DOHH2 (cell line): ENCODE results near the gene LRRC23.

Experiments used
- H3F3A ChIP-seq: fragments of 200-600 bp; sonication (generic), shearing (Covaris generic); 2 replicates; pipeline ENCODE4 v1.6.0; 2016; ENCODE audit warnings: antibody characterized with exemption, mild to moderate bottlenecking; ENCODE audit not compliant: control insufficient read depth, insufficient read depth
- H3K27ac ChIP-seq: fragments of 200-600 bp; sonication (generic); 2 replicates; pipeline ENCODE4 v1.5.1; 2014; ENCODE audit warnings: low read depth, mild to moderate bottlenecking, low read length, moderate library complexity
- H3K27me3 ChIP-seq: fragments of 200-600 bp; sonication (generic); 2 replicates; pipeline ENCODE4 v1.6.1; 2014; ENCODE audit warnings: mild to moderate bottlenecking, low read length, mixed read lengths; ENCODE audit not compliant: control insufficient read depth
- H3K36me3 ChIP-seq: fragments of 200-600 bp; sonication (generic); 2 replicates; pipeline ENCODE4 v1.6.1; 2014; ENCODE audit warnings: mild to moderate bottlenecking, low read length, moderate library complexity, mixed read lengths; ENCODE audit not compliant: control insufficient read depth
- H3K4me1 ChIP-seq: fragments of 200-600 bp; sonication (generic); 2 replicates; pipeline ENCODE4 v1.6.1; 2014; ENCODE audit warnings: mild to moderate bottlenecking, low read length, mixed read lengths; ENCODE audit not compliant: control insufficient read depth
- H3K4me2 ChIP-seq: fragments of 200-600 bp; sonication (generic); 2 replicates; pipeline ENCODE4 v1.6.0; 2014; ENCODE audit warnings: mild to moderate bottlenecking, low read length, moderate library complexity
- H3K4me3 ChIP-seq: fragments of 200-600 bp; sonication (generic); 2 replicates; pipeline ENCODE4 v1.5.1; 2014; ENCODE audit warnings: mild to moderate bottlenecking, low read length, mixed read lengths
- H3K79me2 ChIP-seq: fragments of 200-600 bp; sonication (generic); 2 replicates; pipeline ENCODE4 v1.6.1; 2014; ENCODE audit warnings: mild to moderate bottlenecking, low read length, mixed read lengths; ENCODE audit not compliant: control insufficient read depth
- H3K9me2 ChIP-seq: fragments of 200-600 bp; sonication (generic); replicated peaks from 2 replicates; pipeline ENCODE4 v1.6.1; 2014; ENCODE audit warnings: mild to moderate bottlenecking, low read length, mixed read lengths; ENCODE audit not compliant: control insufficient read depth
- H3K9me3 ChIP-seq: fragments of 200-600 bp; sonication (generic); 2 replicates; pipeline ENCODE4 v1.6.1; 2014; ENCODE audit warnings: antibody characterized with exemption, low read length, mixed read lengths; ENCODE audit not compliant: control insufficient read depth, insufficient read depth
- H4K20me1 ChIP-seq: fragments of 200-600 bp; sonication (generic); 2 replicates; pipeline ENCODE4 v1.6.0; 2014; ENCODE audit warnings: low read depth, mild to moderate bottlenecking, antibody characterized with exemption, low read length, moderate library complexity; ENCODE audit not compliant: control insufficient read depth, insufficient read depth
- EZH2phosphoT487 ChIP-seq: fragments of 200-600 bp; sonication (generic); IDR thresholded peaks from 2 replicates; pipeline ENCODE4 v1.6.1; 2017; ENCODE audit warnings: borderline replicate concordance, mild to moderate bottlenecking, antibody characterized with exemption, low read length, moderate library complexity, mixed read lengths
- TF ChIP-seq, protein P1 (sequence below): fragments of 200-600 bp; sonication (generic); IDR thresholded peaks from one replicate; pipeline ENCODE4 v1.5.1; 2014; ENCODE audit warnings: antibody characterized with exemption, mild to moderate bottlenecking, low read depth, low read length; ENCODE audit not compliant: poor library complexity, severe bottlenecking

LRRC23 gene

DNA sequence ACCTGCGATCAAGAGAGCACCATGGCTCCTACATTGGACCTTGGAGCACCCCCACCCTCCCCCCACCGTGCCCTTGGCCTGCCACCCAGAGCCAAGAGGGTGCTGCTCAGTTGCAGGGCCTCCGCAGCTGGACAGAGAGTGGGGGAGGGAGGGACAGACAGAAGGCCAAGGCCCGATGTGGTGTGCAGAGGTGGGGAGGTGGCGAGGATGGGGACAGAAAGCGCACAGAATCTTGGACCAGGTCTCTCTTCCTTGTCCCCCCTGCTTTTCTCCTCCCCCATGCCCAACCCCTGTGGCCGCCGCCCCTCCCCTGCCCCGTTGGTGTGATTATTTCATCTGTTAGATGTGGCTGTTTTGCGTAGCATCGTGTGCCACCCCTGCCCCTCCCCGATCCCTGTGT, 37.2 kb downstream of the LRRC23 start:
- Histone ChIP-seq H3K79me2 (peaks cover 9% of the 10 kb centered on the region), H3F3A (peaks cover 10% of the 10 kb centered on the region), H3K4me2 (no peak overlapping the region), H3K4me3 (no peak overlapping the region), H3K27ac (no peak overlapping the region), H3K27me3 (no peaks in the 10 kb centered on the region), H3K36me3 (no peaks in the 10 kb centered on the region; the same call in 1 of the 2 replicates), H3K4me1 (peaks cover 47% of the 10 kb centered on the region), H4K20me1 (no peaks in the 10 kb centered on the region), H3K9me2 (no peaks in the 10 kb centered on the region), H3K9me3 (no peaks in the 10 kb centered on the region)
- no peak for TF ChIP-seq EZH2phosphoT487
- TF ChIP-seq, protein P1, sequence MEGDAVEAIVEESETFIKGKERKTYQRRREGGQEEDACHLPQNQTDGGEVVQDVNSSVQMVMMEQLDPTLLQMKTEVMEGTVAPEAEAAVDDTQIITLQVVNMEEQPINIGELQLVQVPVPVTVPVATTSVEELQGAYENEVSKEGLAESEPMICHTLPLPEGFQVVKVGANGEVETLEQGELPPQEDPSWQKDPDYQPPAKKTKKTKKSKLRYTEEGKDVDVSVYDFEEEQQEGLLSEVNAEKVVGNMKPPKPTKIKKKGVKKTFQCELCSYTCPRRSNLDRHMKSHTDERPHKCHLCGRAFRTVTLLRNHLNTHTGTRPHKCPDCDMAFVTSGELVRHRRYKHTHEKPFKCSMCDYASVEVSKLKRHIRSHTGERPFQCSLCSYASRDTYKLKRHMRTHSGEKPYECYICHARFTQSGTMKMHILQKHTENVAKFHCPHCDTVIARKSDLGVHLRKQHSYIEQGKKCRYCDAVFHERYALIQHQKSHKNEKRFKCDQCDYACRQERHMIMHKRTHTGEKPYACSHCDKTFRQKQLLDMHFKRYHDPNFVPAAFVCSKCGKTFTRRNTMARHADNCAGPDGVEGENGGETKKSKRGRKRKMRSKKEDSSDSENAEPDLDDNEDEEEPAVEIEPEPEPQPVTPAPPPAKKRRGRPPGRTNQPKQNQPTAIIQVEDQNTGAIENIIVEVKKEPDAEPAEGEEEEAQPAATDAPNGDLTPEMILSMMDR: no peak

- Histone ChIP-seq H3F3A (peaks cover 13% of the 10 kb centered on the region), H3K27me3 (no peaks in the 10 kb centered on the region), H3K27ac (no peak overlapping the region), H3K9me3 (no peaks in the 10 kb centered on the region), H3K4me3 (no peak overlapping the region), H4K20me1 (no peaks in the 10 kb centered on the region), H3K4me2 (no peak overlapping the region), H3K4me1 (peaks cover 49% of the 10 kb centered on the region), H3K9me2 (no peaks in the 10 kb centered on the region), H3K79me2 (peaks cover 4% of the 10 kb centered on the region), H3K36me3 (no peaks in the 10 kb centered on the region; the same call in 1 of the 2 replicates)
- TF ChIP-seq, protein P1: no peak
Measured at GRCh38 chr12:6942331-6942665, 37.7 kb downstream of the LRRC23 start.

GRCh38 chr12:6943389-6943721, 38.7 kb downstream of the LRRC23 start:
- Histone ChIP-seq H3K4me1 (peaks cover 51% of the 10 kb centered on the region), H3K4me3 (peak overlapping the region; percentile 95), H3K27me3 (peaks cover 9% of the 10 kb centered on the region; the same call in 1 of the 2 replicates), H3K27ac (peak overlapping the region; percentile 80), H3K79me2 (no peaks in the 10 kb centered on the region), H3K36me3 (no peaks in the 10 kb centered on the region), H3K9me3 (no peaks in the 10 kb centered on the region), H3K4me2 (peak overlapping the region; percentile 100), H3K9me2 (no peaks in the 10 kb centered on the region), H4K20me1 (no peaks in the 10 kb centered on the region), H3F3A (peaks cover 13% of the 10 kb centered on the region)
- TF ChIP-seq EZH2phosphoT487: no peak
- TF ChIP-seq, protein P1: no peak

- H3F3A ChIP-seq: peaks cover 13% of the 10 kb centered on the region
- H3K79me2 ChIP-seq: no peaks in the 10 kb centered on the region
- H3K9me2 ChIP-seq: no peaks in the 10 kb centered on the region
- TF ChIP-seq EZH2phosphoT487: no peak
- TF ChIP-seq, protein P1: no peak
- H3K27ac ChIP-seq: peak within 1 kb of the TSS; percentile 80
- H4K20me1 ChIP-seq: no peaks in the 10 kb centered on the region
- H3K27me3 ChIP-seq: peaks cover 9% of the 10 kb centered on the region
- no peaks in the 10 kb centered on the region for H3K9me3 ChIP-seq
- H3K4me2 ChIP-seq: peak within 1 kb of the TSS; percentile 100
- no peaks in the 10 kb centered on the region for H3K36me3 ChIP-seq
- peaks cover 49% of the 10 kb centered on the region for H3K4me1 ChIP-seq
- peak within 1 kb of the TSS; percentile 95 for H3K4me3 ChIP-seq
Measured at GRCh38 chr12:6943722-6944380, 39.2 kb downstream of the LRRC23 start, which contains the start of the genes C12orf57 and RNU7-1. TSS of gene C12orf57 (plus strand) at chr12:6944022. CDS start at chr12:6944122, 100 bp downstream. TSS of gene RNU7-1 (plus strand) at chr12:6943816.
